Tibial nerve (tissue), 4 donors: ENCODE results near the gene RELL1. TPM values are rescaled to one million over a fixed set of nuclear protein-coding genes. Genes with fewer than 3 reads are reported as not detected.

Experiments used
- DNase-seq, 2 donors: peaks; one replicate each; pipeline ENCODE4 v3.0.0-alpha.2; 2019; ENCODE audit warnings: low spot score in 2 of 2
- H3K27ac ChIP-seq, 4 donors: fragments of 200-600 bp; sonication (generic) in 3 of 4; one replicate each; pipeline ENCODE4 v1.5.1; 2017 to 2019; ENCODE audit warnings: mild to moderate bottlenecking in 1 of 4
- H3K27me3 ChIP-seq, 2 donors: fragments of 200-600 bp; sonication (generic) in 1 of 2; one replicate each; pipeline versions ENCODE4 v1.5.1 to v1.6.0; 2017 to 2019
- H3K36me3 ChIP-seq, 3 donors: fragments of 200-600 bp; sonication (generic); one replicate each; pipeline ENCODE4 v1.5.1; 2018 to 2019
- H3K4me1 ChIP-seq, 4 donors: fragments of 200-600 bp; sonication (generic) in 3 of 4; one replicate each; pipeline ENCODE4 v1.5.1; 2017 to 2019
- H3K4me3 ChIP-seq, 4 donors: fragments of 200-600 bp; sonication (generic) in 3 of 4; one replicate each; pipeline ENCODE4 v1.5.1; 2017 to 2019; ENCODE audit warnings: mild to moderate bottlenecking in 1 of 4, moderate library complexity in 1 of 4
- H3K9me3 ChIP-seq, 4 donors: fragments of 200-600 bp; sonication (generic) in 3 of 4; one replicate each; pipeline ENCODE4 v1.5.1; 2017 to 2019
- CTCF ChIP-seq, 5 experiments: fragments of 200-600 bp in 3 of 5; fragments of 450-650 bp in 2 of 5; sonication (generic) in 3 of 5; IDR thresholded peaks; one replicate each; pipeline ENCODE4 v1.5.1; 2016 to 2019; ENCODE audit warnings: antibody characterized with exemption in 5 of 5, mild to moderate bottlenecking in 3 of 5, moderate library complexity in 2 of 5
- EP300 ChIP-seq, 2 donors: sonication (generic); formaldehyde crosslinking; IDR thresholded peaks; one replicate each; pipeline ENCODE4 v1.6.1; 2017; ENCODE audit warnings: antibody characterized with exemption in 2 of 2, mild to moderate bottlenecking in 1 of 2
- POLR2A ChIP-seq, 2 donors: fragments of 450-650 bp; IDR thresholded peaks; one replicate each; pipeline ENCODE4 v1.6.1; 2017; ENCODE audit warnings: antibody characterized with exemption in 2 of 2, mild to moderate bottlenecking in 2 of 2, moderate library complexity in 2 of 2
- WGBS, 2 donors: methylation state at CpG; one replicate each; pipeline ENCODE4 v1.1.5; 2018; 5-methylcytosine and 5-hydroxymethylcytosine counted together
- small RNA-seq: library from RNA; depleted of rRNA; stranded (forward); fragments of <200 nt; gene quantifications from one replicate; pipeline ENCODE3, GENCODE V24; 2016
- total RNA-seq, 4 donors: library from RNA; depleted of rRNA; stranded (reverse); fragments of >200 nt; gene quantifications; one replicate each; pipeline ENCODE4 v1.1.0, GENCODE V29; 2016

RELL1 gene
- total RNA-seq, 4 donors from 2014 or later, result 43.8 to 78.0 (median 61.2) TPM

- Histone ChIP-seq H3K9me3 (peaks cover 0 to 3% (median 0%) of the 10 kb centered on the region in 4 donors), H3K4me3 (no peak overlapping the region), H3K27ac (no peak overlapping the region), H3K4me1 (no peaks in the 10 kb centered on the region), H3K27me3 (no peaks in the 10 kb centered on the region), H3K36me3 (no peaks in the 10 kb centered on the region)
- 68 to 71% methylated on average over 3 of the region's 3 CpGs for WGBS, 2 donors
- no peak for DNase-seq
- no peak for TF ChIP-seq EP300 (IDR thresholded peaks at IDR 0.05)
- TF ChIP-seq CTCF (IDR thresholded peaks at IDR 0.05), result no peak
- no peak for TF ChIP-seq POLR2A (IDR thresholded peaks at IDR 0.05)
Observed at GRCh38 chr4:37561196-37561802, 124.9 kb downstream of the RELL1 start.

Small RNA genes lying within 50 kb of the gene (small RNA-seq; reads per million reads assigned to genes)
- not detected for gene RF00019

Other genes with a start within 250 kb of the RELL1 start
- 10 to 100 TPM; 13.7 to 24.3 (median 15.5) TPM for gene PGM2, start 140.3 kb upstream of the RELL1 start, total RNA-seq
- gene TBC1D1, start 204.7 kb upstream of the RELL1 start, total RNA-seq, result 10 to 100 TPM; 41.6 to 97.8 (median 62.5) TPM